Gastroesophageal sphincter (tissue), 4 donors: ENCODE measurements around the gene EIF4A3. TPM values are rescaled to one million over a fixed set of nuclear protein-coding genes. Genes with fewer than 3 reads are reported as not detected.

Experiments used
- ATAC-seq: fragments of 150-250 bp; one replicate; pipeline ENCODE4 v1.9.1; 2016; ENCODE audit warnings: mild to moderate bottlenecking, moderate library complexity
- H3K27ac ChIP-seq, 4 donors: fragments of 200-600 bp; sonication (generic) in 3 of 4; 1 replicate in 3 of 4; 2 replicates in 1 of 4; pipeline ENCODE4 v1.5.1; 2016 to 2019
- H3K27me3 ChIP-seq: fragments of 200-600 bp; sonication (generic); one replicate; pipeline ENCODE4 v1.5.1; 2019
- H3K36me3 ChIP-seq, 2 donors: fragments of 200-600 bp; sonication (generic); one replicate each; pipeline ENCODE4 v1.5.1; 2019; ENCODE audit warnings: control low read depth in 1 of 2
- H3K4me1 ChIP-seq, 3 donors: fragments of 200-600 bp; sonication (generic); 1 replicate in 2 of 3; 2 replicates in 1 of 3; pipeline ENCODE4 v1.5.1; 2016 to 2019; ENCODE audit warnings: control low read depth in 2 of 3
- H3K4me3 ChIP-seq, 2 donors: fragments of 200-600 bp; sonication (generic); one replicate each; pipeline ENCODE4 v1.5.1; 2019; ENCODE audit warnings: mild to moderate bottlenecking in 1 of 2, moderate library complexity in 1 of 2
- H3K9me3 ChIP-seq, 3 donors: fragments of 200-600 bp; sonication (generic); one replicate each; pipeline ENCODE4 v1.5.1; 2017 to 2019; ENCODE audit warnings: control low read depth in 2 of 3
- CTCF ChIP-seq, 4 experiments: fragments of 200-600 bp in 2 of 4; fragments of 450-650 bp in 2 of 4; sonication (generic) in 1 of 4; IDR thresholded peaks; one replicate each; pipeline ENCODE4 v1.5.1; 2017 to 2019; ENCODE audit warnings: antibody characterized with exemption in 4 of 4, mild to moderate bottlenecking in 2 of 4, moderate library complexity in 2 of 4
- EP300 ChIP-seq: sonication (generic); formaldehyde crosslinking; IDR thresholded peaks from one replicate; pipeline ENCODE4 v1.6.1; 2017; ENCODE audit warnings: antibody characterized with exemption, mild to moderate bottlenecking
- POLR2A ChIP-seq, 2 donors: fragments of 450-650 bp; IDR thresholded peaks; one replicate each; pipeline ENCODE4 v1.6.1; 2017; ENCODE audit warnings: antibody characterized with exemption in 2 of 2, mild to moderate bottlenecking in 2 of 2, moderate library complexity in 1 of 2
- POLR2AphosphoS5 ChIP-seq: sonication (generic); formaldehyde crosslinking; IDR thresholded peaks from one replicate; pipeline ENCODE4 v1.6.1; 2017; ENCODE audit warnings: antibody characterized with exemption
- WGBS, 2 donors: methylation state at CpG; one replicate each; pipeline ENCODE4 v1.1.5; 2018; ENCODE audit warnings: low coverage in 1 of 2; 5-methylcytosine and 5-hydroxymethylcytosine counted together
- total RNA-seq, 4 donors: library from RNA; depleted of rRNA; stranded (reverse); fragments of >200 nt; gene quantifications; one replicate each; pipeline ENCODE4 v1.1.0, GENCODE V29; 2016

The EIF4A3 gene
- total RNA-seq, 4 donors from 2014 or later, result 37.9 to 61.6 (median 49.0) TPM

GRCh38 chr17:80106176-80106575, 40.8 kb downstream of the EIF4A3 start:
- Histone ChIP-seq H3K9me3 (no peaks in the 10 kb centered on the region), H3K36me3 (peaks cover 0 to 49% of the 10 kb centered on the region in 2 donors), H3K27me3 (no peaks in the 10 kb centered on the region), H3K27ac (no peak overlapping the region), H3K4me1 (peaks cover 0 to 22% (median 7%) of the 10 kb centered on the region in 3 donors), H3K4me3 (no peak overlapping the region)
- no peak for TF ChIP-seq EP300
- no peak for TF ChIP-seq CTCF (IDR thresholded peaks at IDR 0.05)
- TF ChIP-seq POLR2A (IDR thresholded peaks at IDR 0.05), result no peak
- no peak for TF ChIP-seq POLR2AphosphoS5
- no peak for ATAC-seq
- WGBS, 2 donors, result 41% methylated on average over 3 of the region's 10 CpGs; no CpG with 5 or more reads in 1 of the 2 donors

DNA sequence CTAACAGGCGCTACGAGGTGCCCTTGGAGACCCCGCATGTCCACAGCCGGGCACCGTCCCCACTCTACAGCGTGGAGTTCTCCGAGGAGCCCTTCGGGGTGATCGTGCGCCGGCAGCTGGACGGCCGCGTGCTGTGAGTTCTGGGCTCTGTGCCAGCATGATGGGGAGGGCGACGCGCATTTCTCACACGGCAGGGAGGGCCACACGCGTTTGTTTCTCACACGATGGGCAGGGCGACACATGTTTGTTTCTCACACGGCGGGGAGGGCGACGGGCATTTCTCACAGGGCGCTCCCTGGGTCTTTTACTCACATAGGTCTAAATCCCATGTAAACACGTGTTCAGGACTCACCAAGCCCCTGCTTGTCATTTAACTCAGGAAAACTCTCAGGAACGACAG, 41.2 kb downstream of the EIF4A3 start:
- H3K4me3 ChIP-seq, result no peak overlapping the region
- WGBS, 2 donors, result 22 to 30% methylated on average over 8 of the region's 29 CpGs
- H3K27ac ChIP-seq, result no peak overlapping the region
- H3K4me1 ChIP-seq, result peaks cover 0 to 27% (median 7%) of the 10 kb centered on the region in 3 donors
- H3K27me3 ChIP-seq, result no peaks in the 10 kb centered on the region
- no peak for ATAC-seq
- H3K9me3 ChIP-seq, result no peaks in the 10 kb centered on the region
- no peak for TF ChIP-seq POLR2AphosphoS5
- peaks cover 0 to 45% of the 10 kb centered on the region in 2 donors for H3K36me3 ChIP-seq

DNA sequence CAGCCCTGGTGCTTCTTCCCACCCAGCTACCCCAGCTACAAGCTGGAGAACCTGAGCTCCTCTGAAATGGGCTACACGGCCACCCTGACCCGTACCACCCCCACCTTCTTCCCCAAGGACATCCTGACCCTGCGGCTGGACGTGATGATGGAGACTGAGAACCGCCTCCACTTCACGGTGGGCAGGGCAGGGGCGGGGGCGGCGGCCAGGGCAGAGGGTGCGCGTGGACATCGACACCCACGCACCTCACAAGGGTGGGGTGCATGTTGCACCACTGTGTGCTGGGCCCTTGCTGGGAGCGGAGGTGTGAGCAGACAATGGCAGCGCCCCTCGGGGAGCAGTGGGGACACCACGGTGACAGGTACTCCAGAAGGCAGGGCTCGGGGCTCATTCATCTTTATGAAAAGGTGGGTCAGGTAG, 42.0 kb downstream of the EIF4A3 start:
- Histone ChIP-seq H3K9me3 (no peaks in the 10 kb centered on the region), H3K4me3 (no peak overlapping the region), H3K27ac (no peak overlapping the region), H3K4me1 (peaks cover 0 to 33% (median 11%) of the 10 kb centered on the region in 3 donors), H3K36me3 (peaks cover 0 to 37% of the 10 kb centered on the region in 2 donors), H3K27me3 (no peaks in the 10 kb centered on the region)
- no peak for TF ChIP-seq POLR2A (IDR thresholded peaks at IDR 0.05)
- no peak for TF ChIP-seq EP300
- no peak for TF ChIP-seq CTCF (IDR thresholded peaks at IDR 0.05)
- no peak for TF ChIP-seq POLR2AphosphoS5
- WGBS, 2 donors, result 86% methylated on average over 1 of the region's 18 CpGs; no CpG with 5 or more reads in 1 of the 2 donors
- no peak for ATAC-seq

GRCh38 chr17:80104321-80104955, 42.5 kb downstream of the EIF4A3 start:
- Histone ChIP-seq H3K4me1 (peaks cover 0 to 33% (median 11%) of the 10 kb centered on the region in 3 donors), H3K27ac (no peak overlapping the region), H3K36me3 (peaks cover 0 to 34% of the 10 kb centered on the region in 2 donors), H3K27me3 (no peaks in the 10 kb centered on the region), H3K9me3 (no peaks in the 10 kb centered on the region), H3K4me3 (no peak overlapping the region)
- WGBS, 2 donors, result 0 to 70% methylated on average over 1 to 7 of the region's 26 CpGs
- no peak for TF ChIP-seq CTCF (IDR thresholded peaks at IDR 0.05)
- ATAC-seq, result no peak

- Histone ChIP-seq H3K36me3 (peaks cover 0 to 25% of the 10 kb centered on the region in 2 donors), H3K27ac (no peak overlapping the region), H3K4me1 (peaks cover 0 to 33% (median 11%) of the 10 kb centered on the region in 3 donors), H3K27me3 (no peaks in the 10 kb centered on the region), H3K9me3 (no peaks in the 10 kb centered on the region), H3K4me3 (no peak overlapping the region)
- 79 to 88% methylated on average over 4 to 11 of the region's 19 CpGs for WGBS, 2 donors
- no peak for TF ChIP-seq POLR2AphosphoS5
- TF ChIP-seq CTCF (IDR thresholded peaks at IDR 0.05), result no peak
- TF ChIP-seq EP300, result no peak
- TF ChIP-seq POLR2A (IDR thresholded peaks at IDR 0.05), result no peak
- no peak for ATAC-seq
Observed at GRCh38 chr17:80103449-80104085, 43.4 kb downstream of the EIF4A3 start.
